Measurements from ENCODE around the gene PSMA6. TPM values are rescaled to one million over a fixed set of nuclear protein-coding genes. Genes with fewer than 3 reads are reported as not detected.
A peak's percentile ranks its signal among the peaks of the same experiment; 100 is the strongest.

Gene PSMA6
- total and polyA plus RNA-seq, 3 experiments from 2014 or later, result 305 to 400 (median 399) TPM

- ChIA-PET POLR2A (interaction anchor here (0.6 to 1.5 kb wide), 2 partner anchors 100 to 113 kb away, joined by 3 to 4 read pairs; no protein-coding TSS in a partner anchor), CTCF (no interaction called here)
- Mint-ChIP-seq H3K9me3 (no peaks in the 10 kb centered on the region), H3K4me1 (peaks cover 46 to 74% (median 59%) of the 10 kb centered on the region in 3 donors), H3K4me3 (peak overlapping the region in 4 of 7 donors; percentile 5 to 54 (median 43)), H3K27ac (peak overlapping the region in 6 of 8 donors; percentile 17 to 77 (median 60)), H3K36me3 (peaks cover 0 to 25% (median 3%) of the 10 kb centered on the region in 3 donors), H3K27me3 (no peaks in the 10 kb centered on the region)
- H3K36me3 ChIP-seq (ENCODE audit: insufficient read depth, low read length), result no peaks in the 10 kb centered on the region
- H3K27me3 ChIP-seq (ENCODE audit: insufficient read depth, low read length, poor library complexity, severe bottlenecking), result no peaks in the 10 kb centered on the region
- H3K4me3 ChIP-seq (ENCODE audit: low read length), result no peak overlapping the region
- peaks cover 46% of the 10 kb centered on the region for H3K4me1 ChIP-seq (ENCODE audit: insufficient read depth, low read length)
- no peak overlapping the region for H3K27ac ChIP-seq (ENCODE audit: low read depth, low read length)
- no peaks in the 10 kb centered on the region for H3K9me3 ChIP-seq (ENCODE audit: low read length)
- DNase-seq, result no peak
These were observed 11.2 kb downstream of the PSMA6 start for GRCh38 chr14:35303149-35303935.

- ChIA-PET POLR2A (no interaction called here), CTCF (interaction anchor here (0.7 kb wide), 1 partner anchor 28 kb away, joined by 3 read pairs; no protein-coding TSS in a partner anchor)
- DNase-seq, result no peak
- Histone ChIP-seq H3K27me3 (ENCODE audit: insufficient read depth, low read length, poor library complexity, severe bottlenecking) (no peaks in the 10 kb centered on the region), H3K27ac (ENCODE audit: low read depth, low read length) (no peak overlapping the region), H3K4me1 (ENCODE audit: insufficient read depth, low read length) (peaks cover 45% of the 10 kb centered on the region), H3K36me3 (ENCODE audit: insufficient read depth, low read length) (peaks cover 9% of the 10 kb centered on the region), H3K9me3 (ENCODE audit: low read length) (no peaks in the 10 kb centered on the region), H3K4me3 (ENCODE audit: low read length) (no peak overlapping the region)
- Mint-ChIP-seq H3K27ac (no peak overlapping the region), H3K4me3 (no peak overlapping the region), H3K36me3 (peaks cover 0 to 39% (median 5%) of the 10 kb centered on the region in 3 donors), H3K4me1 (peaks cover 40 to 60% (median 48%) of the 10 kb centered on the region in 3 donors), H3K9me3 (no peaks in the 10 kb centered on the region), H3K27me3 (no peaks in the 10 kb centered on the region)
These were observed 12.8 kb downstream of the PSMA6 start for GRCh38 chr14:35304812-35305462.

- no peaks in the 10 kb centered on the region for H3K9me3 Mint-ChIP-seq
- peaks cover 33 to 53% (median 41%) of the 10 kb centered on the region in 3 donors for H3K4me1 Mint-ChIP-seq
These were observed 13.5 kb downstream of the PSMA6 start for GRCh38 chr14:35305633-35306032.

GRCh38 chr14:35306114-35306513 is 13.9 kb downstream of the PSMA6 start:
- H3K4me1 Mint-ChIP-seq, result peaks cover 29 to 48% (median 36%) of the 10 kb centered on the region in 3 donors
- Histone ChIP-seq H3K9me3 (ENCODE audit: low read length) (no peaks in the 10 kb centered on the region), H3K27ac (ENCODE audit: low read depth, low read length) (no peak overlapping the region), H3K36me3 (ENCODE audit: insufficient read depth, low read length) (peaks cover 21% of the 10 kb centered on the region), H3K4me3 (ENCODE audit: low read length) (no peak overlapping the region), H3K4me1 (ENCODE audit: insufficient read depth, low read length) (peaks cover 33% of the 10 kb centered on the region), H3K27me3 (ENCODE audit: insufficient read depth, low read length, poor library complexity, severe bottlenecking) (no peaks in the 10 kb centered on the region)
- H3K27me3 Mint-ChIP-seq, result no peaks in the 10 kb centered on the region
- POLR2A ChIA-PET, result no interaction called here
- H3K27ac Mint-ChIP-seq, result peak overlapping the region in 3 of 8 donors; percentile 12 to 61 (median 44)
- no peak overlapping the region for H3K4me3 Mint-ChIP-seq
- CTCF ChIA-PET, result interaction anchor here (1.3 to 1.4 kb wide), 2 partner anchors 27 to 107 kb away, joined by 3 read pairs; no protein-coding TSS in a partner anchor
- no peaks in the 10 kb centered on the region for H3K9me3 Mint-ChIP-seq
- no peak for DNase-seq
- H3K36me3 Mint-ChIP-seq, result peaks cover 0 to 48% (median 6%) of the 10 kb centered on the region in 3 donors

More at GRCh38 chr14:35305633-35306032, 13.5 kb downstream of the PSMA6 start:
- Histone ChIP-seq H3K4me3 (ENCODE audit: low read length) (no peak overlapping the region), H3K4me1 (ENCODE audit: insufficient read depth, low read length) (peaks cover 38% of the 10 kb centered on the region), H3K27ac (ENCODE audit: low read depth, low read length) (no peak overlapping the region), H3K9me3 (ENCODE audit: low read length) (no peaks in the 10 kb centered on the region), H3K27me3 (ENCODE audit: insufficient read depth, low read length, poor library complexity, severe bottlenecking) (no peaks in the 10 kb centered on the region), H3K36me3 (ENCODE audit: insufficient read depth, low read length) (peaks cover 16% of the 10 kb centered on the region)
- no peak for DNase-seq
- CTCF ChIA-PET, result interaction anchor here (1.3 to 1.4 kb wide), 2 partner anchors 28 to 107 kb away, joined by 3 read pairs; no protein-coding TSS in a partner anchor
- Mint-ChIP-seq H3K36me3 (peaks cover 0 to 44% (median 6%) of the 10 kb centered on the region in 3 donors), H3K27me3 (no peaks in the 10 kb centered on the region), H3K27ac (peak overlapping the region in 2 of 8 donors; percentile 76 to 79), H3K4me3 (no peak overlapping the region)
- POLR2A ChIA-PET, result no interaction called here

- no peak for DNase-seq
- H3K27me3 Mint-ChIP-seq, result no peaks in the 10 kb centered on the region
- POLR2A ChIA-PET, result interaction anchor here (0.5 to 1.4 kb wide), 2 partner anchors 86 to 170 kb away, joined by 4 to 5 read pairs; no protein-coding TSS in a partner anchor
- H3K36me3 Mint-ChIP-seq, result peaks cover 16 to 61% (median 20%) of the 10 kb centered on the region in 3 donors
- Histone ChIP-seq H3K36me3 (ENCODE audit: insufficient read depth, low read length) (peaks cover 22% of the 10 kb centered on the region), H3K4me3 (ENCODE audit: low read length) (no peak overlapping the region), H3K27me3 (ENCODE audit: insufficient read depth, low read length, poor library complexity, severe bottlenecking) (no peaks in the 10 kb centered on the region), H3K9me3 (ENCODE audit: low read length) (no peaks in the 10 kb centered on the region), H3K27ac (ENCODE audit: low read depth, low read length) (no peak overlapping the region), H3K4me1 (ENCODE audit: insufficient read depth, low read length) (no peaks in the 10 kb centered on the region)
- CTCF ChIA-PET, result no interaction called here
- peak overlapping the region in 2 of 8 donors; percentile 9 to 93 for H3K27ac Mint-ChIP-seq
- no peaks in the 10 kb centered on the region for H3K9me3 Mint-ChIP-seq
- H3K4me3 Mint-ChIP-seq, result no peak overlapping the region
- H3K4me1 Mint-ChIP-seq, result peaks cover 0 to 10% (median 3%) of the 10 kb centered on the region in 3 donors
These were observed 25.6 kb downstream of the PSMA6 start for GRCh38 chr14:35317820-35318219.

GRCh38 chr14:35319509-35319908 is 27.3 kb downstream of the PSMA6 start:
- CTCF ChIA-PET, result interaction anchor here (1.3 to 1.4 kb wide), 2 partner anchors 12 to 86 kb away, joined by 3 read pairs; no protein-coding TSS in a partner anchor
- H3K9me3 ChIP-seq (ENCODE audit: low read length), result no peaks in the 10 kb centered on the region

GRCh38 chr14:35320472-35320871 is 28.3 kb downstream of the PSMA6 start:
- Mint-ChIP-seq H3K9me3 (no peaks in the 10 kb centered on the region), H3K27me3 (no peaks in the 10 kb centered on the region), H3K36me3 (peaks cover 5 to 36% (median 11%) of the 10 kb centered on the region in 3 donors), H3K4me3 (no peak overlapping the region), H3K27ac (peak overlapping the region in 1 of 8 donors; percentile 42), H3K4me1 (peaks cover 0 to 10% (median 3%) of the 10 kb centered on the region in 3 donors)
- ChIA-PET CTCF (interaction anchor here (1.4 kb wide), 1 partner anchor 11 kb away, joined by 3 read pairs; no protein-coding TSS in a partner anchor), POLR2A (no interaction called here)
- Histone ChIP-seq H3K9me3 (ENCODE audit: low read length) (no peaks in the 10 kb centered on the region), H3K27ac (ENCODE audit: low read depth, low read length) (no peak overlapping the region), H3K4me1 (ENCODE audit: insufficient read depth, low read length) (no peaks in the 10 kb centered on the region), H3K4me3 (ENCODE audit: low read length) (no peak overlapping the region), H3K36me3 (ENCODE audit: insufficient read depth, low read length) (peaks cover 12% of the 10 kb centered on the region), H3K27me3 (ENCODE audit: insufficient read depth, low read length, poor library complexity, severe bottlenecking) (no peaks in the 10 kb centered on the region)
- DNase-seq, result no peak

More at GRCh38 chr14:35319509-35319908, 27.3 kb downstream of the PSMA6 start:
- Histone ChIP-seq H3K27ac (ENCODE audit: low read depth, low read length) (no peak overlapping the region), H3K4me3 (ENCODE audit: low read length) (no peak overlapping the region), H3K36me3 (ENCODE audit: insufficient read depth, low read length) (peaks cover 12% of the 10 kb centered on the region), H3K27me3 (ENCODE audit: insufficient read depth, low read length, poor library complexity, severe bottlenecking) (no peaks in the 10 kb centered on the region), H3K4me1 (ENCODE audit: insufficient read depth, low read length) (no peaks in the 10 kb centered on the region)
- DNase-seq, result no peak
- peak overlapping the region in 3 of 8 donors; percentile 50 to 58 (median 54) for H3K27ac Mint-ChIP-seq
- H3K4me1 Mint-ChIP-seq, result peaks cover 0 to 10% (median 3%) of the 10 kb centered on the region in 3 donors
- no peaks in the 10 kb centered on the region for H3K9me3 Mint-ChIP-seq
- POLR2A ChIA-PET, result interaction anchor here (0.6 to 1.5 kb wide), 2 partner anchors 45 to 74 kb away, joined by 3 to 8 read pairs; no protein-coding TSS in a partner anchor
- peaks cover 13 to 45% (median 17%) of the 10 kb centered on the region in 3 donors for H3K36me3 Mint-ChIP-seq
- H3K4me3 Mint-ChIP-seq, result no peak overlapping the region
- H3K27me3 Mint-ChIP-seq, result no peaks in the 10 kb centered on the region

All from CD8-positive, alpha-beta memory T cell (primary cell).